GM12878 (cell line): Measurements from ENCODE around the gene IFNL1. TPM values are rescaled to one million over a fixed set of nuclear protein-coding genes. Genes with fewer than 3 reads are reported as not detected.

Experiments used
- ATAC-seq: fragments of 200-7000 bp; cut with Tn5 transposase; 3 replicates; pipeline ENCODE4 v1.9.1; 2020; ENCODE audit warnings: mild to moderate bottlenecking, moderate library complexity
- BruUV-seq: library from RNA; stranded (reverse); fragments of 400-500 nt; replicated peaks from 2 replicates; lab custom pipeline; 2021; lab: Mats Ljungman, UMichigan
- CTCF ChIA-PET: fragments of 300-600 bp; sonication (Branson Sonifier 250); formaldehyde crosslinking; extraction: SDS; loops from one replicate; lab custom pipeline; 2021; ENCODE audit warnings: inconsistent platforms; lab: Yijun Ruan, JAX
- POLR2A ChIA-PET: fragments of 350-600 bp; formaldehyde crosslinking; extraction: SDS; loops from one replicate; lab custom pipeline; 2021; ENCODE audit warnings: inconsistent platforms; lab: Charles Lee
- RAD21 ChIA-PET: fragments of 300-600 bp; sonication (Branson Sonifier 250); formaldehyde crosslinking; loops from one replicate; lab custom pipeline; 2023; ENCODE audit warnings: antibody characterized with exemption; ENCODE audit not compliant: unreplicated experiment; lab: Charles Lee
- SMC1A ChIA-PET: fragments of 300-600 bp; sonication (Branson Sonifier 250); formaldehyde crosslinking; loops from one replicate; lab custom pipeline; 2023; ENCODE audit not compliant: unreplicated experiment, uncharacterized antibody; lab: Charles Lee
- DNase-seq: peaks from one replicate; pipeline ENCODE4 v3.0.0-alpha.2; 2011; ENCODE audit warnings: low read depth, low spot score
- FAIRE-seq: peaks from 3 replicates; lab custom pipeline; 2011; peaks lifted over from hg19 to GRCh38; lab: Jason Lieb, UNC
- H2AFZ ChIP-seq: 2 replicates; pipeline ENCODE4 v1.6.0; 2011; ENCODE audit warnings: low read depth, low read length, control low read depth; ENCODE audit not compliant: control insufficient read depth
- H3K27ac ChIP-seq: 2 replicates; pipeline ENCODE4 v1.5.1; 2011; ENCODE audit warnings: control low read depth; ENCODE audit not compliant: control insufficient read depth, insufficient read depth
- H3K27me3 ChIP-seq, 2 experiments: replicated peaks in 1 of 2; 2 replicates each; pipeline versions ENCODE4 v1.6.0 to v1.6.1; 2011; ENCODE audit warnings: low read length in 1 of 2; ENCODE audit not compliant: control insufficient read depth in 2 of 2, insufficient read depth in 2 of 2
- H3K36me3 ChIP-seq, 2 experiments: 2 replicates each; pipeline ENCODE4 v1.5.1; 2011; ENCODE audit warnings: low read length in 1 of 2; ENCODE audit not compliant: control insufficient read depth in 2 of 2, insufficient read depth in 2 of 2
- H3K4me1 ChIP-seq: 2 replicates; pipeline ENCODE4 v1.6.1; 2011; ENCODE audit warnings: mild to moderate bottlenecking, low read length, moderate library complexity, mixed read lengths; ENCODE audit not compliant: control insufficient read depth, insufficient read depth
- H3K4me2 ChIP-seq: 2 replicates; pipeline ENCODE4 v1.6.0; 2011; ENCODE audit warnings: control low read depth; ENCODE audit not compliant: control insufficient read depth, insufficient read depth
- H3K4me3 ChIP-seq: fragments of 200-600 bp; sonication (generic); 2 replicates; pipeline ENCODE4 v1.5.1; 2016
- H3K79me2 ChIP-seq: 2 replicates; pipeline ENCODE4 v1.6.0; 2011; ENCODE audit warnings: low read length; ENCODE audit not compliant: control insufficient read depth, insufficient read depth
- H3K9ac ChIP-seq: 2 replicates; pipeline ENCODE4 v1.8.0; 2011; ENCODE audit warnings: low read length, control low read depth, mixed read lengths; ENCODE audit not compliant: control insufficient read depth, insufficient read depth
- H3K9me3 ChIP-seq: replicated peaks from 3 replicates; pipeline ENCODE4 v1.5.1; 2011; ENCODE audit warnings: mild to moderate bottlenecking, low read length; ENCODE audit not compliant: control insufficient read depth, insufficient read depth
- H4K20me1 ChIP-seq: 2 replicates; pipeline ENCODE4 v1.6.0; 2011; ENCODE audit not compliant: control insufficient read depth, insufficient read depth
- ATF3 ChIP-seq: IDR thresholded peaks from 2 replicates; pipeline ENCODE4 v1.6.1; 2011; ENCODE audit warnings: low read depth, mild to moderate bottlenecking, low read length, moderate library complexity, borderline replicate concordance; ENCODE audit errors: extremely low read depth
- BCL11A ChIP-seq: IDR thresholded peaks from 2 replicates; pipeline ENCODE4 v1.6.1; 2011; ENCODE audit warnings: low read depth, low read length
- CHD1 ChIP-seq: IDR thresholded peaks from 2 replicates; pipeline ENCODE4 v1.6.1; 2012; ENCODE audit warnings: low read depth, low read length, improper control_type of control experiment
- CHD2 ChIP-seq: IDR thresholded peaks from 2 replicates; pipeline ENCODE4 v1.6.1; 2011; ENCODE audit warnings: low read depth, low read length, improper control_type of control experiment, borderline replicate concordance
- E2F4 ChIP-seq: IDR thresholded peaks from 2 replicates; pipeline ENCODE4 v1.6.1; 2012; ENCODE audit warnings: low read depth, low read length, improper control_type of control experiment
- KAT2A ChIP-seq: conservative IDR thresholded peaks from 2 replicates; pipeline ENCODE4 v1.6.1; 2011; ENCODE audit warnings: low read depth, low read length; ENCODE audit not compliant: control insufficient read depth
- MEF2A ChIP-seq: IDR thresholded peaks from 2 replicates; pipeline ENCODE4 v1.6.1; 2011; ENCODE audit warnings: low read depth, mild to moderate bottlenecking, low read length, moderate library complexity; ENCODE audit not compliant: insufficient read depth
- MTA3 ChIP-seq: IDR thresholded peaks from 2 replicates; pipeline ENCODE4 v1.6.1; 2012; ENCODE audit warnings: low read length, inconsistent platforms, borderline replicate concordance
- NFIC ChIP-seq: IDR thresholded peaks from 2 replicates; pipeline ENCODE4 v1.6.1; 2012; ENCODE audit warnings: low read depth, mild to moderate bottlenecking, inconsistent platforms, low read length, moderate library complexity
- PAX5 ChIP-seq: IDR thresholded peaks from 2 replicates; pipeline ENCODE4 v1.6.1; 2011; ENCODE audit warnings: low read depth, low read length, borderline replicate concordance
- RELA ChIP-seq: fragments of 450-650 bp; IDR thresholded peaks from 2 replicates; pipeline ENCODE4 v1.8.0; 2014; ENCODE audit warnings: borderline replicate concordance; ENCODE audit not compliant: partially characterized antibody
- RELB ChIP-seq: fragments of 450-650 bp; IDR thresholded peaks from 2 replicates; pipeline ENCODE4 v1.6.1; 2017; ENCODE audit warnings: low read depth, mild to moderate bottlenecking, moderate library complexity
- SRF ChIP-seq, 2 experiments: IDR thresholded peaks; 2 replicates each; pipeline ENCODE4 v1.6.1; 2011; ENCODE audit warnings: low read depth in 2 of 2, low read length in 2 of 2, mild to moderate bottlenecking in 1 of 2, moderate library complexity in 1 of 2
- YY1 ChIP-seq: IDR thresholded peaks from 2 replicates; pipeline ENCODE4 v1.6.1; 2011; ENCODE audit warnings: low read depth, mild to moderate bottlenecking, low read length
- ZBTB40 ChIP-seq: fragments of 450-650 bp; IDR thresholded peaks from 2 replicates; pipeline ENCODE4 v1.6.1; 2016; ENCODE audit warnings: mild to moderate bottlenecking, moderate library complexity, borderline replicate concordance
- ZSCAN29 ChIP-seq: fragments of 450-650 bp; IDR thresholded peaks from 2 replicates; pipeline ENCODE4 v1.6.1; 2017; ENCODE audit warnings: mild to moderate bottlenecking, moderate library complexity
- ZZZ3 ChIP-seq: IDR thresholded peaks from 2 replicates; pipeline ENCODE4 v1.6.1; 2011; ENCODE audit warnings: low read depth; ENCODE audit not compliant: control insufficient read depth, insufficient read length
- WGBS: methylation state at CpG from one replicate; pipeline ENCODE4 v1.1.6; 2016; ENCODE audit warnings: low lambda C conversion rate; ENCODE audit not compliant: insufficient replicate concordance, insufficient coverage; ENCODE audit errors: missing lambda C conversion rate; 5-methylcytosine and 5-hydroxymethylcytosine counted together
- in situ Hi-C: fragments of 300-500 bp; cut with MboI; formaldehyde crosslinking; loops from 9 replicates; pipeline ENCODE4 v1.14.3; 2018; ENCODE audit warnings: mixed read lengths
- intact Hi-C: fragments of 100-400 bp; cut with micrococcal nuclease; formaldehyde crosslinking; loops from one replicate; pipeline ENCODE4 v1.14.2; 2022; ENCODE audit not compliant: unreplicated experiment
- polyA plus RNA-seq, 11 experiments: library from polyadenylated mRNA; depleted of rRNA in 4 of 11; unstranded in 6 of 11; stranded (reverse) in 5 of 11; fragments of >200 nt; fragmentation: Nextera tagmentation in 4 of 11; fragmentation: Illumina TruSeq in 1 of 11; extraction: Ambion mirVana in 4 of 11; extraction: Trizol in 1 of 11; gene quantifications; 1 replicate in 1 of 11; 2 replicates in 10 of 11; pipeline versions ENCODE4 v1.2.1 to v1.2.3, GENCODE V29; 2011 to 2016; ENCODE audit warnings: inconsistent platforms in 2 of 11, missing spikeins in 2 of 11, low read depth in 1 of 11
- total RNA-seq, 4 experiments: library from RNA; depleted of rRNA in 3 of 4; stranded (reverse); fragments of >200 nt in 3 of 4; fragmentation: Illumina TruSeq in 1 of 4; extraction: Trizol in 1 of 4; gene quantifications; 2 replicates each; pipeline versions ENCODE4 v1.2.1 to v1.2.3, GENCODE V29; 2013 to 2021

The IFNL1 gene
- total and polyA plus RNA-seq, 10 of the 15 experiments (the other 5 are each of a cell fraction or from before 2014, with no cell fraction given): not detected

- no TSS peak for BruUV-seq
- ATAC-seq: no peak
- Histone ChIP-seq H4K20me1 (no peaks in the 10 kb centered on the region), H3K4me2 (no peak within 1 kb of the TSS), H2AFZ (no peak within 1 kb of the TSS), H3K27me3 (peaks cover 2% of the 10 kb centered on the region in 2 experiments; a peak in 3 of 4 replicates), H3K4me1 (no peaks in the 10 kb centered on the region), H3K27ac (no peak within 1 kb of the TSS), H3K36me3 (no peaks in the 10 kb centered on the region), H3K79me2 (no peaks in the 10 kb centered on the region), H3K9me3 (no peaks in the 10 kb centered on the region), H3K4me3 (no peak within 1 kb of the TSS), H3K9ac (no peak within 1 kb of the TSS)
- CTCF ChIA-PET: no interaction called here
- SMC1A ChIA-PET: no interaction called here
- POLR2A ChIA-PET: no interaction called here
- no peak for FAIRE-seq
- no peak for DNase-seq
- RAD21 ChIA-PET: no interaction called here
- 40% methylated on average over 13 of the region's 13 CpGs for WGBS
- intact Hi-C loops (no loop called here), in situ Hi-C loops (no loop called here)
- TF ChIP-seq ZZZ3 (no peak), MEF2A (no peak), SRF (IDR thresholded peaks at IDR 0.05; ENCODE audit: low read depth in 2 of 2, low read length in 2 of 2) (no peak), BCL11A (no peak), YY1 (no peak), KAT2A (no peak), CHD1 (no peak), E2F4 (no peak), ZBTB40 (no peak), ATF3 (no peak), PAX5 (no peak), RELA (no peak), MTA3 (no peak), RELB (no peak), NFIC (no peak), ZSCAN29 (no peak), CHD2 (no peak)
Measured at GRCh38 chr19:39248806-39249205, 47.4 kb upstream of the IFNL1 start, which contains the start of gene IFNL4. TSS of gene IFNL4 (minus strand) at chr19:39248856.
